PC-9 (cell line): Measurements from ENCODE around the gene KLHL36. TPM values are rescaled to one million over a fixed set of nuclear protein-coding genes. Genes with fewer than 3 reads are reported as not detected.

ENCODE experiments used
- BruUV-seq: library from RNA; stranded (reverse); fragments of 400-500 nt; replicated peaks from 2 replicates; lab custom pipeline; 2021; lab: Mats Ljungman, UMichigan
- CTCF ChIA-PET: fragments of 300-600 bp; sonication (Branson Sonifier 250); formaldehyde crosslinking; loops from one replicate; lab custom pipeline; 2022; ENCODE audit warnings: antibody characterized with exemption; lab: Charles Lee
- POLR2A ChIA-PET: fragments of 300-600 bp; sonication (Branson Sonifier 250); formaldehyde crosslinking; loops from one replicate; lab custom pipeline; 2022; ENCODE audit warnings: antibody characterized with exemption; ENCODE audit not compliant: unreplicated experiment; lab: Charles Lee
- DNase-seq, 2 experiments: peaks; one replicate each; pipeline versions ENCODE4 v3.0.0 to v3.0.0-alpha.2; 2015 to 2022; ENCODE audit warnings: mixed read lengths in 1 of 2
- H2AFZ ChIP-seq: fragments of 200-600 bp; sonication (generic); 2 replicates; pipeline ENCODE4 v1.8.1; 2017; ENCODE audit warnings: antibody characterized with exemption
- H3F3A ChIP-seq: fragments of 200-600 bp; sonication (generic); 2 replicates; pipeline ENCODE4 v1.8.1; 2017; ENCODE audit warnings: antibody characterized with exemption, mild to moderate bottlenecking, low read depth; ENCODE audit not compliant: insufficient read depth
- H3K27ac ChIP-seq: fragments of 200-600 bp; sonication (generic); 2 replicates; pipeline ENCODE4 v1.6.1; 2016; ENCODE audit warnings: mixed run types
- H3K27me3 ChIP-seq: fragments of 200-600 bp; sonication (generic); 2 replicates; pipeline ENCODE4 v1.6.1; 2016; ENCODE audit warnings: low read depth, mixed run types; ENCODE audit not compliant: insufficient read depth
- H3K36me3 ChIP-seq: fragments of 200-600 bp; sonication (generic); 2 replicates; pipeline ENCODE4 v1.6.1; 2016; ENCODE audit warnings: low read depth, mixed run types
- H3K4me1 ChIP-seq: fragments of 200-600 bp; sonication (generic); replicated peaks from 2 replicates; pipeline ENCODE4 v1.6.1; 2016; ENCODE audit warnings: mixed run types; ENCODE audit not compliant: insufficient read depth
- H3K4me2 ChIP-seq: fragments of 200-600 bp; sonication (generic); 2 replicates; pipeline ENCODE4 v1.6.1; 2017; ENCODE audit warnings: mixed run types
- H3K4me3 ChIP-seq: fragments of 200-600 bp; sonication (generic); 2 replicates; pipeline ENCODE4 v1.6.1; 2016; ENCODE audit warnings: mixed run types
- H3K79me2 ChIP-seq: fragments of 200-600 bp; sonication (generic); 2 replicates; pipeline ENCODE4 v1.6.1; 2017; ENCODE audit warnings: low read depth, mixed run types
- H3K9me2 ChIP-seq: fragments of 200-600 bp; sonication (generic); 2 replicates; pipeline ENCODE4 v1.8.1; 2017; ENCODE audit warnings: mild to moderate bottlenecking; ENCODE audit not compliant: insufficient read depth
- H3K9me3 ChIP-seq: fragments of 200-600 bp; sonication (generic); 2 replicates; pipeline ENCODE4 v1.8.1; 2016; ENCODE audit warnings: low read depth; ENCODE audit not compliant: insufficient read depth
- H4K20me1 ChIP-seq: fragments of 200-600 bp; sonication (generic); 2 replicates; pipeline ENCODE4 v1.8.1; 2017; ENCODE audit not compliant: insufficient read depth
- CTCF ChIP-seq: fragments of 200-600 bp; sonication (generic); conservative IDR thresholded peaks from 2 replicates; pipeline ENCODE4 v1.6.1; 2017; ENCODE audit warnings: mixed run types, antibody characterized with exemption, mild to moderate bottlenecking, moderate library complexity
- EZH2 ChIP-seq: fragments of 200-600 bp; sonication (generic); IDR thresholded peaks from 2 replicates; pipeline ENCODE4 v1.8.0; 2017; ENCODE audit warnings: antibody characterized with exemption, low read depth
- intact Hi-C: fragments of 100-400 bp; cut with micrococcal nuclease; formaldehyde crosslinking; loops from one replicate; pipeline ENCODE4 v1.10.0; 2022; ENCODE audit not compliant: unreplicated experiment
- total RNA-seq: library from RNA; stranded (reverse); gene quantifications from 2 replicates; pipeline ENCODE4 v1.2.3, GENCODE V29; 2021

KLHL36 gene
- total RNA-seq, 1 experiment from 2014 or later, result 73.8 TPM

GRCh38 chr16:84609563-84610177 is 38.6 kb upstream of the KLHL36 start:
- no TSS peak for BruUV-seq
- peaks cover 3% of the 10 kb centered on the region for H3K4me1 ChIP-seq
- peaks cover 100% of the 10 kb centered on the region for H3K79me2 ChIP-seq
- TF ChIP-seq CTCF, result no peak
- no peak for TF ChIP-seq EZH2
- no peaks in the 10 kb centered on the region for H3K9me3 ChIP-seq
- intact Hi-C loops, result no loop called here
- H3K27me3 ChIP-seq, result no peaks in the 10 kb centered on the region
- POLR2A ChIA-PET, result interaction anchor here (0.5 kb wide), 1 partner anchor 235 kb away, joined by 5 read pairs; no protein-coding TSS in a partner anchor
- no peak overlapping the region for H3K27ac ChIP-seq
- no peak overlapping the region for H2AFZ ChIP-seq
- peaks cover 7% of the 10 kb centered on the region; the same call in 1 of the 2 replicates for H3K36me3 ChIP-seq
- CTCF ChIA-PET, result no interaction called here
- H3K9me2 ChIP-seq, result no peaks in the 10 kb centered on the region
- H3K4me2 ChIP-seq, result no peak overlapping the region
- peaks cover 99% of the 10 kb centered on the region for H4K20me1 ChIP-seq
- no peak for DNase-seq
- H3K4me3 ChIP-seq, result no peak overlapping the region
- peaks cover 40% of the 10 kb centered on the region; the same call in 1 of the 2 replicates for H3F3A ChIP-seq

- peaks cover 42% of the 10 kb centered on the region; the same call in 1 of the 2 replicates for H3F3A ChIP-seq
- H3K9me2 ChIP-seq, result no peaks in the 10 kb centered on the region
- no peaks in the 10 kb centered on the region for H3K9me3 ChIP-seq
- no peak overlapping the region for H3K4me3 ChIP-seq
- peaks cover 7% of the 10 kb centered on the region; the same call in 1 of the 2 replicates for H3K36me3 ChIP-seq
- H3K27ac ChIP-seq, result no peak overlapping the region
- peaks cover 99% of the 10 kb centered on the region for H4K20me1 ChIP-seq
- H3K27me3 ChIP-seq, result no peaks in the 10 kb centered on the region
- H2AFZ ChIP-seq, result no peak overlapping the region
- TF ChIP-seq EZH2, result no peak
- no TSS peak for BruUV-seq
- intact Hi-C loops, result no loop called here
- DNase-seq, result no peak
- ChIA-PET POLR2A (no interaction called here), CTCF (no interaction called here)
- H3K79me2 ChIP-seq, result peaks cover 100% of the 10 kb centered on the region
- H3K4me1 ChIP-seq, result peaks cover 10% of the 10 kb centered on the region
- no peak overlapping the region for H3K4me2 ChIP-seq
Observed at GRCh38 chr16:84610376-84610775, 37.9 kb upstream of the KLHL36 start.

- intact Hi-C loops, result no loop called here
- ChIA-PET CTCF (no interaction called here), POLR2A (no interaction called here)
- Histone ChIP-seq H3K27ac (no peak overlapping the region), H3K9me2 (no peaks in the 10 kb centered on the region), H3K4me1 (peaks cover 16% of the 10 kb centered on the region), H3K4me2 (no peak overlapping the region), H3K36me3 (peaks cover 7% of the 10 kb centered on the region; the same call in 1 of the 2 replicates), H3K4me3 (no peak overlapping the region), H2AFZ (no peak overlapping the region), H3F3A (peaks cover 39% of the 10 kb centered on the region; the same call in 1 of the 2 replicates), H4K20me1 (peaks cover 99% of the 10 kb centered on the region), H3K9me3 (no peaks in the 10 kb centered on the region), H3K79me2 (peaks cover 100% of the 10 kb centered on the region), H3K27me3 (no peaks in the 10 kb centered on the region)
- no TSS peak for BruUV-seq
- no peak for DNase-seq
- TF ChIP-seq EZH2 (no peak), CTCF (no peak)
Observed at GRCh38 chr16:84611041-84611440, 37.3 kb upstream of the KLHL36 start.
